ENCODE results near the gene SCN4A.
A peak's percentile ranks its signal among the peaks of the same experiment; 100 is the strongest.
"Not testable (repeated sequence)": the region's sequence is repeated elsewhere in the genome, so short reads cannot be mapped to it uniquely, and the experiment has no call there.

SCN4A gene

GRCh38 chr17:63916566-63917185, 56.0 kb downstream of the SCN4A start:
- Histone ChIP-seq H3K27me3 (ENCODE audit: insufficient read depth, low read length) (no peaks in the 10 kb centered on the region; the same call in 1 of the 2 replicates), H3K4me1 (ENCODE audit: insufficient read depth, low read length, severe bottlenecking) (peaks cover 39% of the 10 kb centered on the region), H3K36me3 (ENCODE audit: insufficient read depth, low read length) (no peaks in the 10 kb centered on the region), H3K4me3 (ENCODE audit: low read depth, low read length, poor library complexity, severe bottlenecking) (no peak overlapping the region), H3K79me2 (ENCODE audit: insufficient read depth, low read length) (no peaks in the 10 kb centered on the region), H3K9me2 (ENCODE audit: low read depth, low read length) (no peaks in the 10 kb centered on the region), H3F3A (ENCODE audit: insufficient read depth, low read length) (no peaks in the 10 kb centered on the region), H3K9ac (ENCODE audit: low read length) (no peak overlapping the region), H3K4me2 (ENCODE audit: low read length) (no peak overlapping the region), H4K20me1 (ENCODE audit: insufficient read depth, low read length) (no peaks in the 10 kb centered on the region), H3K9me3 (ENCODE audit: low read length) (no peaks in the 10 kb centered on the region), H3K27ac (ENCODE audit: low read depth, low read length, poor library complexity, severe bottlenecking) (no peak overlapping the region), H2AFZ (ENCODE audit: low read length) (no peak overlapping the region)
- no peak for TF ChIP-seq CTCF (IDR thresholded peaks at IDR 0.05; ENCODE audit: low read length)
- no peak for TF ChIP-seq EZH2 (IDR thresholded peaks at IDR 0.05; ENCODE audit: borderline replicate concordance, low read length)

GRCh38 chr17:63915753-63916152, 57.0 kb downstream of the SCN4A start:
- H4K20me1 ChIP-seq (ENCODE audit: insufficient read depth, low read length); H3K9me2 ChIP-seq (ENCODE audit: low read depth, low read length); H3K27me3 ChIP-seq (ENCODE audit: insufficient read depth, low read length); H3F3A ChIP-seq (ENCODE audit: insufficient read depth, low read length); H3K9me3 ChIP-seq (ENCODE audit: low read length); H3K79me2 ChIP-seq (ENCODE audit: insufficient read depth, low read length); H2AFZ ChIP-seq (ENCODE audit: low read length); H3K36me3 ChIP-seq (ENCODE audit: insufficient read depth, low read length); H3K9ac ChIP-seq (ENCODE audit: low read length); H3K27ac ChIP-seq (ENCODE audit: low read depth, low read length, poor library complexity, severe bottlenecking); H3K4me3 ChIP-seq (ENCODE audit: low read depth, low read length, poor library complexity, severe bottlenecking): not testable (repeated sequence)
- Histone ChIP-seq H3K4me2 (ENCODE audit: low read length) (peak overlapping the region; percentile 42; the same call in 1 of the 2 replicates), H3K4me1 (ENCODE audit: insufficient read depth, low read length, severe bottlenecking) (peaks cover 31% of the 10 kb centered on the region)

- TF ChIP-seq EZH2 (IDR thresholded peaks at IDR 0.05; ENCODE audit: borderline replicate concordance, low read length): no peak
- no peak for TF ChIP-seq CTCF (IDR thresholded peaks at IDR 0.05; ENCODE audit: low read length)
- peaks cover 18% of the 10 kb centered on the region for H3K4me1 ChIP-seq (ENCODE audit: insufficient read depth, low read length, severe bottlenecking)
- H3K9ac ChIP-seq (ENCODE audit: low read length): no peak overlapping the region
- H2AFZ ChIP-seq (ENCODE audit: low read length): no peak overlapping the region
- H3K9me2 ChIP-seq (ENCODE audit: low read depth, low read length): no peaks in the 10 kb centered on the region
- H3K9me3 ChIP-seq (ENCODE audit: low read length): no peaks in the 10 kb centered on the region
- no peak overlapping the region for H3K4me3 ChIP-seq (ENCODE audit: low read depth, low read length, poor library complexity, severe bottlenecking)
- no peaks in the 10 kb centered on the region for H3K36me3 ChIP-seq (ENCODE audit: insufficient read depth, low read length)
- no peak overlapping the region for H3K4me2 ChIP-seq (ENCODE audit: low read length)
- no peak overlapping the region for H3K27ac ChIP-seq (ENCODE audit: low read depth, low read length, poor library complexity, severe bottlenecking)
- H4K20me1 ChIP-seq (ENCODE audit: insufficient read depth, low read length): no peaks in the 10 kb centered on the region
- no peaks in the 10 kb centered on the region for H3K79me2 ChIP-seq (ENCODE audit: insufficient read depth, low read length)
- no peaks in the 10 kb centered on the region for H3F3A ChIP-seq (ENCODE audit: insufficient read depth, low read length)
- no peaks in the 10 kb centered on the region; the same call in 1 of the 2 replicates for H3K27me3 ChIP-seq (ENCODE audit: insufficient read depth, low read length)
Observed at GRCh38 chr17:63914471-63914870, 58.2 kb downstream of the SCN4A start.

GRCh38 chr17:63911657-63912100, 61.0 kb downstream of the SCN4A start:
- Histone ChIP-seq H3K79me2 (ENCODE audit: insufficient read depth, low read length) (no peaks in the 10 kb centered on the region), H4K20me1 (ENCODE audit: insufficient read depth, low read length) (no peaks in the 10 kb centered on the region), H3K9me2 (ENCODE audit: low read depth, low read length) (no peaks in the 10 kb centered on the region), H3K4me2 (ENCODE audit: low read length) (no peak overlapping the region), H3K9ac (ENCODE audit: low read length) (no peak overlapping the region), H2AFZ (ENCODE audit: low read length) (no peak overlapping the region), H3K27me3 (ENCODE audit: insufficient read depth, low read length) (no peaks in the 10 kb centered on the region; the same call in 1 of the 2 replicates), H3K4me3 (ENCODE audit: low read depth, low read length, poor library complexity, severe bottlenecking) (no peak overlapping the region), H3F3A (ENCODE audit: insufficient read depth, low read length) (no peaks in the 10 kb centered on the region), H3K36me3 (ENCODE audit: insufficient read depth, low read length) (no peaks in the 10 kb centered on the region), H3K9me3 (ENCODE audit: low read length) (no peaks in the 10 kb centered on the region), H3K4me1 (ENCODE audit: insufficient read depth, low read length, severe bottlenecking) (peaks cover 12% of the 10 kb centered on the region), H3K27ac (ENCODE audit: low read depth, low read length, poor library complexity, severe bottlenecking) (no peak overlapping the region)
- no peak for TF ChIP-seq EZH2 (IDR thresholded peaks at IDR 0.05; ENCODE audit: borderline replicate concordance, low read length)
- TF ChIP-seq CTCF (IDR thresholded peaks at IDR 0.05; ENCODE audit: low read length): peak; percentile 42; the same call in 1 of the 2 replicates

Data from OCI-LY1 (cell line).